Measurements from ENCODE around the gene IFNG-AS1. TPM values are rescaled to one million over a fixed set of nuclear protein-coding genes. Genes with fewer than 3 reads are reported as not detected.

Gene IFNG-AS1
- total RNA-seq, 1 donor: not detected

GRCh38 chr12:67969134-67969802, 20.0 kb upstream of the IFNG-AS1 start:
- no peak for DNase-seq (ENCODE audit: low read depth)
- H3K4me3 ChIP-seq (ENCODE audit: low read depth, low read length): no peak overlapping the region
- no peak for TF ChIP-seq CTCF (IDR thresholded peaks at IDR 0.05; ENCODE audit: insufficient read depth, low read depth, low read length)

GRCh38 chr12:67977668-67978067, 11.6 kb upstream of the IFNG-AS1 start:
- H3K4me3 ChIP-seq (ENCODE audit: low read depth, low read length): no peak overlapping the region
- no peak for TF ChIP-seq CTCF (IDR thresholded peaks at IDR 0.05; ENCODE audit: insufficient read depth, low read depth, low read length)
- no peak for DNase-seq (ENCODE audit: low read depth)

GRCh38 chr12:67980391-67980790, 8.9 kb upstream of the IFNG-AS1 start:
- DNase-seq (ENCODE audit: low read depth): no peak
- no peak overlapping the region for H3K4me3 ChIP-seq (ENCODE audit: low read depth, low read length)

GRCh38 chr12:67981287-67982162, 7.7 kb upstream of the IFNG-AS1 start:
- no peak for TF ChIP-seq CTCF (IDR thresholded peaks at IDR 0.05; ENCODE audit: insufficient read depth, low read depth, low read length)
- no peak overlapping the region for H3K4me3 ChIP-seq (ENCODE audit: low read depth, low read length)
- peak; percentile 63 for DNase-seq (ENCODE audit: low read depth)

More at GRCh38 chr12:67980391-67980790, 8.9 kb upstream of the IFNG-AS1 start:
- TF ChIP-seq CTCF (IDR thresholded peaks at IDR 0.05; ENCODE audit: insufficient read depth, low read depth, low read length): no peak

GRCh38 chr12:67982164-67982563, 7.1 kb upstream of the IFNG-AS1 start:
- no peak for TF ChIP-seq CTCF (IDR thresholded peaks at IDR 0.05; ENCODE audit: insufficient read depth, low read depth, low read length)
- no peak overlapping the region for H3K4me3 ChIP-seq (ENCODE audit: low read depth, low read length)
- peak; percentile 2 for DNase-seq (ENCODE audit: low read depth)

- no peak overlapping the region for H3K4me3 ChIP-seq (ENCODE audit: low read depth, low read length)
- DNase-seq (ENCODE audit: low read depth): peak; percentile 28
- no peak for TF ChIP-seq CTCF (IDR thresholded peaks at IDR 0.05; ENCODE audit: insufficient read depth, low read depth, low read length)
Observed at GRCh38 chr12:67986632-67987031, 2.6 kb upstream of the IFNG-AS1 start.

Data from fibroblast of villous mesenchyme (primary cell).